Fibroblast of the conjunctiva (primary cell): ENCODE data around the gene ATP11C.
"Not testable (repeated sequence)": the region's sequence is repeated elsewhere in the genome, so short reads cannot be mapped to it uniquely, and the experiment has no call there.

Experiments used
- DNase-seq: peaks from one replicate; pipeline ENCODE4 v3.0.0-alpha.2; 2010; ENCODE audit warnings: low read depth

The ATP11C gene

DNA sequence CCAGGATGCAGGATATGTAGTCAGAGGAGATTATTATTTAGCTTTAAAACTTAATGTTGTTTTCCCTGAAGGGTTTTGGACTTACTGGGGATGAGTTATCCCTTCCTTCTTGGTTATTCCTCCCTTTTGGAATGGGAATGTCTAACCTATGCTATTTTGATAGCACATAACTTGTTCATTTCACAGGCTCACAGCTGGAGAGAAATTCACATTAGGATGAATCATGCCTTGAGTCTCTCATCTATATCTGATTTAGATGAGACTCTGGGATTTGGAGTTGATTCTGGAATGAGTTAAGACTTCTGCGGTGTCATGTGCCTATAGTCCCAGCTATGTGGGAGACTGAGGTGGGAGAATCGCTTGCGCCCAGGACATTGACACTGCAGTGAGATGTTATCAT, 81.1 kb downstream of the ATP11C start:
- no peak for DNase-seq

- no peak for DNase-seq
Observed at GRCh38 chrX:139850968-139851367, 81.9 kb downstream of the ATP11C start.

DNA sequence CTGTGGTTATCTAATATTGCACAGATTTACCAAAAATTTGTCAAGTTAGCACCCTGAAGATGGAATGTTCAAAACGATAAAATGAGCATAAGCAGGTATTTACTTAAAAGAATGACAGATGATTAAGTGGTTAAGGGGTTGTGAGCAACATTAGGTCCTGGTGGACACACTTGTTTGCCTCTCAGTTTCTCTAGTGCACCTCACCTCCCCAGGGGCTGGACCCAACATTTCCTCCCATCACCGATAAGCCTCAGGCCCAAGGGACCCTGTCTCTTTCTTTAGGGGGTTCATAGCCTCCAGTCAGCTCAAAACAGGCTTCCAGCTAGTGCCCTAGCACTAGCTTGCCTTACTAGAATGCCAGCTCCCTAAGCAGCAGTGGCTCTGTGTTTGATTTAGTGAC, 88.0 kb downstream of the ATP11C start:
- no peak for DNase-seq

- no peak for DNase-seq
Observed at GRCh38 chrX:139844163-139844562, 88.7 kb downstream of the ATP11C start.

- no peak for DNase-seq
Observed at GRCh38 chrX:139842326-139843185, 90.3 kb downstream of the ATP11C start.

GRCh38 chrX:139836335-139836734, 96.5 kb downstream of the ATP11C start:
- DNase-seq, result not testable (repeated sequence)

- DNase-seq, result no peak
Observed at GRCh38 chrX:139834879-139835278, 98.0 kb downstream of the ATP11C start.

GRCh38 chrX:139832718-139833309, 100.0 kb downstream of the ATP11C start:
- DNase-seq, result no peak

GRCh38 chrX:139831675-139832456, 101.0 kb downstream of the ATP11C start:
- peak; percentile 48 for DNase-seq

GRCh38 chrX:139831017-139831416, 101.8 kb downstream of the ATP11C start:
- no peak for DNase-seq

DNA sequence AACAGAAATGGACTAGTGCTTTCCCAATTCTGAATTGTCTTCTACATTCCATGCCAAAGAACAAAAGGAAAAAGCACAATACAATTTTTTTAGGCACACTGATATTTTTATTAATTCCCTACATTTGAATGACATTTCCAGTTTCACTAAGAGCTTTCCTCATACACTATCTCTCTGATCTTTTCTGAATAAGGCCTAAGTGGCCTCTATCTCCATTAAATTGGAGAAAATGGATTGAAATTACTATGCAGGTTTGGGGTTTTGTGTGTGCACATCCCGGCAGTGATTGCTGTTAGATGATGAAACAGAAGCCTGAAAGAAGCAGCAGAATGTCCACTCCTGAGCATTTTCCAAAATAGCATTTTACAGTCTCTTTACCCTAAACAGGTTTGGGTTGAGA, 104.0 kb downstream of the ATP11C start:
- DNase-seq, result no peak

GRCh38 chrX:139828033-139828432, 104.8 kb downstream of the ATP11C start:
- DNase-seq, result no peak

DNA sequence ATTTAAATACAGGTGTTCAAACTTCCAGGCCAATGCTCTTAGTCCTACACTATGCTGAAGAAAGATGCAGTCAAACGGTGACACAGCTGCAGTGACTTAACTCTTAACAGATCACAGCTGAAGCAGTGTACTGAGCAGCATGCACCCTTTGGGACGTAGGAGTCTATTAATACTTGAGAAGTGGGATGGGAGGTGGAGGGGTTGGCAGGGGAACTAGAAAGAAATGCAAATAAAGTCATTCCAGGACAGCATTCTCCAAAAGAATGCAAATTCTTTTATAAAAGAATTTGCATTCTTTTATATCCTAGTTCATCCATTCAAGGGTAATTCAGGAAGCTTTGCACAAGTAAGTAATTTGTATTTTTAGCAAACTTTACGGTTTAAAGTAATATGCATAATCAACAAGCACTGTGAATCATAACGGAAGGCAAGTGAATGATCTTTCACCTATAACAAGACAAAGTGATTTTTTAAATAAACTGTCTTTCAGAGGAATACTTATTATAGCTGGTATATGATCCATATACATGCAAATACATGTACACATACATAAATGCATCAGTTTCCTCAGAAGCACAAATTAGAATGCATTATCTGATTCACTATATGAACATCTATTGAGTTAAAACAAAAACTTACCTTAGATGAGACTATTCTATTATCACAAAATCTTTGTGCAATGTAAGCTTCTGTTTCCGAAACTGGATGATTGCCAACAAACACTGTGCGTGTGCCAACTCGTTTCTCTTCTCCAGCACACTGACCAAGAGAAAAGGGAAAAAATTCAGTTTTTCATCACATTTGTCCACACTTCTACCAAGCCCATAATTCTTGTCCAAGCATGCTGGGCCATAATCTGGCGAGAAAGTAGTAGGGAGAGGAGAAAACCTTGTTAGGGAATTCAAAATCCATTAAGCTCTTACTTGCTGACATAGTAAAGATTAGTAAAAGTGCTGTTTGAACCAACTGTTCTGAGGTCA, 106.5 kb downstream of the ATP11C start:
- peak; percentile 42 for DNase-seq

DNA sequence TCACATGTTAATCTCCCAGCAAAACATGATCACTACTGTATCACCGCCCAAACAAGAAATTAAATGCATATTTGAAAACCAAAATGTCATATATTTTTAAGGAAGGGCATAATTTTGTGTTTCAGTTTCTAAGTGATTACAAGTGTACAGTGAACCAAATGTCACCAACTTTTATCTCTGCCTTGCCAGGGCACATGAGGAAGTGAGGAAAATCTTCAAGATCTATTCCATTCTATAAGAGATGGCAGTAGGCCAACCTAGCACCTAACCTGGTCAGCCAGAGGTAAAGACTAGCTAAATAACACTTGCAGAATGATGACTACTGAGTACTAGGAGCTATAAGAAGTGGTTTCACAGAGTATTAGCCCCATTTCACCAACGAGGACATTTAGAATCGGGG, 107.2 kb downstream of the ATP11C start:
- DNase-seq, result no peak

- DNase-seq, result peak; percentile 27
Observed at GRCh38 chrX:139823806-139824205, 109.0 kb downstream of the ATP11C start.

- DNase-seq, result no peak
Observed at GRCh38 chrX:139820358-139820984, 112.4 kb downstream of the ATP11C start.

DNA sequence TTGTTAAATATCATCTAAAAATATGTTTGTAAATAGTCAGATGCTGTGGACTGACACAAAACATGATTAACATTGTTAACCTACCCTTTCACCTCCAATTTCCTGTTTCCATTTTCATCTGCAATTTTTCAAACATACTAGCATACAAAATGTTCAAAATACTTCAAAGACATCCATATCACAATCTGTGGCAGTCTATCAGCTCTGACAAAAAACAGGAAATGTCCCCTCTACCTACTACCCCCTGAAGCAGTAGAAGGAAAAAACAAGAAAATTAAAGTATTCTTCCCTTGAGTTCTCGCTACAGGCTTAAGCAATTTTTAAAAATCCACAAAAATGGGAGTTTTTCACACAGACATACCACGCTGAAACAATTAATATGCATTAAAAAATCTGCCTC, 116.6 kb downstream of the ATP11C start:
- no peak for DNase-seq

DNA sequence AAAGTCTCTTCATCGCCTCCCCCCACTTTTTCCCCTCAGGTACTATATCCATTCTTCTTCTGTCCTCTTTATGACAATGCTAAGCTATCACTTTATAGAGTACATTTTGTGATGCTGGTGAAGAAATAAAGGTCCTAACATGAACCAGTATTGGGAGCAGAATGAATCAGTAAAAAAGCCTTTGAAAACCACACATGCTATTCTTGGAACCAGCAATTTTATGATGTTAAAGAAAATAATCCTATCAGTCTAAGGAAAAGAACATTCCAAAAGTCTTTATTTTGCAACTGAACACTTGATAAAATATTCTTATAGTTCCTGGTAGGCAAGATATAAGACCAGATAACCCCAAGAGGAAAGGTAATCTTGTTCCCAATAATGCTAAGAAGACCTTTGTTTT, 117.1 kb downstream of the ATP11C start:
- no peak for DNase-seq

DNA sequence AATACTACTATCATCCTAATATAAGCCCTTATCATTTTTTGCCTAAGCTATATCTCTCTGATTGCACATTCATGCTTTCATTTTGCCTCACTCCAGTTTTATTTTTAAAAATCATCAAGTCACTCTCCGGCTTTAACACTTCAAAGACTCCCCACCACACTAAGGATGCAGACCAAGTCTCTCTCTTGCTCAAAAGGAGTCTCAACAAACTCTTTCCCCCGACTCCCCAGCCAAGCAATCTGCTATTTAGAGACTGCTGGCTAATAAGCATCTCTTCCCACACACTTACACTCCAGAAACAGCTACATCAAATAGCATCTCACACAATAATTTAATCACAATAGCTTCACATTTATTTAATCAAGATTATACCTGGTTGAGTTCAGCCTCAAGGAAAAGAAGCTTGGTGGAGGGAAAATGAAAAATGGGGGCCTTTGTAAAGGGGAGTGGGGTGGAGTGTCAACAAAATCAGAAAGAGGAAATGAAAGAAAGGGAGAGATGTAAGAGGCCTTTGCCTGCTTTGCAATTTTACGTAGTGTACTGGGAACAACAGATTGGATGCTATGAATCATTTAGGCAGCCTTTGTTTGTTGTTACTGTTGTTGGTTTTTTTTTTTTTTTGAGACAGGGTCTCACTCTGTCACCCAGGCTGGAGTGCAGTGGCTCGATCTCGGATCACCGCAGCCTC, 120.8 kb downstream of the ATP11C start:
- no peak for DNase-seq

DNA sequence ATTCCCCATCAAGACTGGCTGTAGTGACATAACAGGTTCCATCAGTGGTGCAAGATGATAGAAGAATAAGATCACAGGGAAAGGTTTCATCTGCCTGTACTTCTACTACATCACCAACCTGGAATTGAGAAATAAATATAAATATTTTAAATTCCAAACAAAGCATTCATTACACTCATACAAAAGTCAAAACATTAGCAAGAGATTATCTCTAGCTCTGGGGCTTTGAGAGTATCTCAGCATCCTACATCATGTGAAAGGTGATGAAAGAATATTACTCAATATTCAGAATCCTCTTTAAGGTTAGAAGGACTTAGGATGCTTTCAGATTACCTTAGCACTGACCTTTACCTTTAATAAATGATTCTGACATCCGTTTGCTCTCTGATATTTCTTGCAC, 128.4 kb downstream of the ATP11C start:
- DNase-seq, result no peak

DNA sequence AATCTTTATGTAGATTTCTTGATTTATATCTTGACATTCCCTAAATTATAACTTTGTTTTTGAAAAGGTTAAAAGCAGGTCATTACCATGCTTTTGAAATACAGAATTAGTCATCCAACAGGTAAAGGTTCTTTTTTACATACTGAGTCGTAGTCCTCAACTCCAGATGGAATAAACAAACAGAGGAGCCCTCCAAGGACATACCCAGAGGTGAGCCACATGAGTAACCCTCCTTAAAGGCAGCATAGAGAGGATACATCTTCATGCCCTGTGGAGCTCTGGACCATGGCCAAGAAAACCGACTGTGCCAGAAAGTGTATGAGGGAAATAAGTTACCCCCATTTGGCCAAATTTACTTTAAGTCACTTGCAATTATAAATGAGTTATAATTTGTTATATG, 129.6 kb downstream of the ATP11C start:
- no peak for DNase-seq
